HG03064 (cell line): ENCODE results near the gene MVB12B.

Source experiments
- ATAC-seq: cut with Tn5 transposase; IDR thresholded peaks from one replicate; pipeline ENCODE4 v1.9.1; 2021; ENCODE audit warnings: low read depth; ENCODE audit not compliant: unreplicated experiment

Gene MVB12B

GRCh38 chr9:126399789-126400188, 73.2 kb downstream of the MVB12B start:
- no peak for ATAC-seq

- ATAC-seq: no peak
Observed at GRCh38 chr9:126400571-126400970, 73.9 kb downstream of the MVB12B start.

- no peak for ATAC-seq
Observed at GRCh38 chr9:126401107-126401506, 74.5 kb downstream of the MVB12B start.

GRCh38 chr9:126401581-126401980, 75.0 kb downstream of the MVB12B start:
- no peak for ATAC-seq

- ATAC-seq: no peak
Observed at GRCh38 chr9:126403397-126403796, 76.8 kb downstream of the MVB12B start.

- no peak for ATAC-seq
Observed at GRCh38 chr9:126404459-126404858, 77.8 kb downstream of the MVB12B start.

GRCh38 chr9:126406075-126406667, 79.5 kb downstream of the MVB12B start:
- no peak for ATAC-seq

GRCh38 chr9:126407114-126407870, 80.7 kb downstream of the MVB12B start:
- no peak for ATAC-seq

- ATAC-seq: no peak
Observed at GRCh38 chr9:126408004-126408403, 81.4 kb downstream of the MVB12B start.

- ATAC-seq: no peak
Observed at GRCh38 chr9:126410229-126410628, 83.6 kb downstream of the MVB12B start.

GRCh38 chr9:126411225-126411947, 84.8 kb downstream of the MVB12B start:
- ATAC-seq: peak; percentile 76

- ATAC-seq: peak; percentile 9
Observed at GRCh38 chr9:126411948-126412284, 85.3 kb downstream of the MVB12B start.

- no peak for ATAC-seq
Observed at GRCh38 chr9:126412905-126413304, 86.3 kb downstream of the MVB12B start.

- no peak for ATAC-seq
Observed at GRCh38 chr9:126413391-126414068, 86.9 kb downstream of the MVB12B start.

GRCh38 chr9:126415741-126416370, 89.2 kb downstream of the MVB12B start:
- no peak for ATAC-seq

- ATAC-seq: no peak
Observed at GRCh38 chr9:126417043-126417442, 90.4 kb downstream of the MVB12B start.

- no peak for ATAC-seq
Observed at GRCh38 chr9:126417684-126418083, 91.1 kb downstream of the MVB12B start.

- ATAC-seq: no peak
Observed at GRCh38 chr9:126418608-126419007, 92.0 kb downstream of the MVB12B start.

- ATAC-seq: no peak
Observed at GRCh38 chr9:126419475-126419874, 92.8 kb downstream of the MVB12B start.

- no peak for ATAC-seq
Observed at GRCh38 chr9:126420135-126420534, 93.5 kb downstream of the MVB12B start.
